T follicular helper cell (primary cell): ENCODE measurements around the gene PEX11A.

Source experiments
- DNase-seq: peaks from one replicate; pipeline ENCODE4 v3.0.0-alpha.2; 2020; ENCODE audit warnings: low read depth

PEX11A gene

GRCh38 chr15:89654847-89655805 is 35.4 kb downstream of the PEX11A start, which contains the start of gene KIF7:
KIF7 (minus strand) TSS chr15:89655467; CDS start chr15:89652930, 2,537 bp downstream.
- DNase-seq: no peak

GRCh38 chr15:89654301-89654761 is 36.2 kb downstream of the PEX11A start:
- DNase-seq: no peak

GRCh38 chr15:89653578-89653977 is 37.0 kb downstream of the PEX11A start:
- no peak for DNase-seq

- no peak for DNase-seq
Measured at GRCh38 chr15:89652666-89653065, 37.9 kb downstream of the PEX11A start.

GRCh38 chr15:89652131-89652530 is 38.4 kb downstream of the PEX11A start:
- no peak for DNase-seq

- DNase-seq: no peak
Measured at GRCh38 chr15:89649716-89650115, 40.8 kb downstream of the PEX11A start.

- DNase-seq: no peak
Measured at GRCh38 chr15:89649013-89649625, 41.4 kb downstream of the PEX11A start.

GRCh38 chr15:89648106-89649012 is 42.2 kb downstream of the PEX11A start:
- DNase-seq: no peak

- peak; percentile 30 for DNase-seq
Measured at GRCh38 chr15:89647191-89647851, 43.2 kb downstream of the PEX11A start.

GRCh38 chr15:89646416-89647141 is 44.0 kb downstream of the PEX11A start:
- no peak for DNase-seq

- no peak for DNase-seq
Measured at GRCh38 chr15:89645680-89646079, 44.9 kb downstream of the PEX11A start.

GRCh38 chr15:89642106-89642505 is 48.4 kb downstream of the PEX11A start:
- no peak for DNase-seq

GRCh38 chr15:89641053-89641452 is 49.5 kb downstream of the PEX11A start:
- DNase-seq: no peak

GRCh38 chr15:89640245-89640644 is 50.3 kb downstream of the PEX11A start:
- no peak for DNase-seq

GRCh38 chr15:89633585-89633984 is 57.0 kb downstream of the PEX11A start:
- no peak for DNase-seq

GRCh38 chr15:89632563-89633430 is 57.8 kb downstream of the PEX11A start:
- no peak for DNase-seq

- no peak for DNase-seq
Measured at GRCh38 chr15:89631902-89632264, 58.7 kb downstream of the PEX11A start.
